HG03025 (cell line): ENCODE results near the gene DALRD3.
"Not testable (repeated sequence)": the region's sequence is repeated elsewhere in the genome, so short reads cannot be mapped to it uniquely, and the experiment has no call there.

Experiments used
- ATAC-seq: cut with Tn5 transposase; IDR thresholded peaks from one replicate; pipeline ENCODE4 v1.9.1; 2021; ENCODE audit warnings: mild to moderate bottlenecking, moderate library complexity; ENCODE audit not compliant: unreplicated experiment, low FRiP score

Gene DALRD3

GRCh38 chr3:49022688-49023171 is 4.3 kb upstream of the DALRD3 start:
- no peak for ATAC-seq

GRCh38 chr3:49021813-49022687 is 3.7 kb upstream of the DALRD3 start, which contains the start of gene NDUFAF3:
NDUFAF3 (plus strand) TSS chr3:49022121; CDS start chr3:49022145, 24 bp downstream.
- peak; percentile 42 for ATAC-seq

GRCh38 chr3:49021213-49021812 is 2.9 kb upstream of the DALRD3 start:
- peak; percentile 41 for ATAC-seq

- peak; percentile 0 for ATAC-seq
Measured at GRCh38 chr3:49020330-49021212, 2.2 kb upstream of the DALRD3 start.

- no peak for ATAC-seq
Measured at GRCh38 chr3:49019941-49020329, 1.6 kb upstream of the DALRD3 start.

- no peak for ATAC-seq
Measured at GRCh38 chr3:49018707-49019006, 277 bp upstream of the DALRD3 start.

- no peak for ATAC-seq
Measured at GRCh38 chr3:49017229-49017970, 980 bp downstream of the DALRD3 start.

GRCh38 chr3:49016414-49017228 is 1.8 kb downstream of the DALRD3 start:
- no peak for ATAC-seq

GRCh38 chr3:49015765-49016164 is 2.6 kb downstream of the DALRD3 start:
- no peak for ATAC-seq

- no peak for ATAC-seq
Measured at GRCh38 chr3:49015072-49015471, 3.3 kb downstream of the DALRD3 start.

GRCh38 chr3:49013738-49014660 is 4.4 kb downstream of the DALRD3 start:
- ATAC-seq, result no peak

- ATAC-seq, result no peak
Measured at GRCh38 chr3:49013113-49013737, 5.2 kb downstream of the DALRD3 start.

GRCh38 chr3:49012441-49013017 is 5.9 kb downstream of the DALRD3 start:
- no peak for ATAC-seq

- no peak for ATAC-seq
Measured at GRCh38 chr3:49009396-49009795, 9.0 kb downstream of the DALRD3 start.

GRCh38 chr3:49008627-49009026 is 9.8 kb downstream of the DALRD3 start:
- ATAC-seq, result not testable (repeated sequence)

GRCh38 chr3:49007771-49008528 is 10.4 kb downstream of the DALRD3 start:
- peak; percentile 43 for ATAC-seq
